Activated B cell treated with CpG ODN at 0.5 μM for 24 hours (primary cell): ENCODE measurements around the gene CLSTN1. TPM values are rescaled to one million over a fixed set of nuclear protein-coding genes. Genes with fewer than 3 reads are reported as not detected.

ENCODE experiments used
- ATAC-seq: fragments of 200-7000 bp; cut with Tn5 transposase; one replicate; pipeline ENCODE4 v1.10.0; 2021; ENCODE audit warnings: low read depth, mild to moderate bottlenecking, moderate library complexity
- CTCF ChIA-PET: fragments of 350-600 bp; sonication (Branson Sonifier 250); formaldehyde crosslinking; loops from one replicate; lab custom pipeline; 2021; ENCODE audit warnings: antibody characterized with exemption; lab: Charles Lee
- POLR2A ChIA-PET: fragments of 350-600 bp; sonication (Branson Sonifier 250); formaldehyde crosslinking; loops from one replicate; lab custom pipeline; 2021; ENCODE audit warnings: antibody characterized with exemption; lab: Charles Lee
- DNase-seq: peaks from one replicate; pipeline ENCODE4 v3.0.0; 2022
- H3K27ac Mint-ChIP-seq: one replicate; pipeline ENCODE4 v1.8.0; 2020; ENCODE audit warnings: mixed read lengths
- H3K27me3 Mint-ChIP-seq: one replicate; pipeline ENCODE4 v1.8.0; 2021; ENCODE audit warnings: mixed read lengths
- H3K36me3 Mint-ChIP-seq: one replicate; pipeline ENCODE4 v1.8.0; 2021; ENCODE audit warnings: low read depth, mixed read lengths
- H3K4me1 Mint-ChIP-seq: one replicate; pipeline ENCODE4 v1.8.0; 2021; ENCODE audit warnings: mixed read lengths
- H3K4me3 Mint-ChIP-seq: one replicate; pipeline ENCODE4 v1.8.0; 2020; ENCODE audit warnings: mild to moderate bottlenecking, mixed read lengths
- H3K9me3 Mint-ChIP-seq: one replicate; pipeline ENCODE4 v1.8.0; 2020; ENCODE audit warnings: mixed read lengths
- intact Hi-C: fragments of 100-400 bp; cut with micrococcal nuclease; formaldehyde crosslinking; loops from one replicate; pipeline ENCODE4 v1.15.1; 2024
- total RNA-seq: library from RNA; stranded (reverse); gene quantifications from 2 replicates; pipeline ENCODE4 v1.2.3, GENCODE V29; 2022
- TF ChIP-seq, protein P1 (sequence below): fragments of 200-600 bp; IDR thresholded peaks from one replicate; pipeline ENCODE4 v1.8.0; 2022; ENCODE audit warnings: antibody characterized with exemption, mild to moderate bottlenecking

Gene CLSTN1
- total RNA-seq, 1 donor from 2014 or later = 50.7 TPM

DNA sequence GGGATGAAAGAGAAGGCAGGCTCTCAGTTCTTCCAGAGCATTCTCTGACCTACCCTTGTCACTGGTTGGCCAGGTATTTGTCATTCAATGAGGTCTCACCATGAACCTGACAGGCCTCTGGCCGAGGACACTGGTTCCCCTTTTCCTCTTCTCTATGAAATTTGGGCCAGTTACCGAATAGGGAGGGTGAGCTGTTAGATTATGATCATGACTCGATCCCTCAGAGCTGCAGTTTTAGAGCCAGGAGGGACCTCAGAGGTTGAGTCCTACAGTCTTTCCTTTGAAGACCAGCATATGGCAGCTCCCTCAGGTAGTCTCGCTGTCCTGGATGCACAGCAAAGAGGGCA lies 29.5 kb upstream of the CLSTN1 start:
- intact Hi-C loops = loop anchor here (5.0 kb wide), 1 partner anchor 226 kb away; no protein-coding TSS in a partner anchor

DNA sequence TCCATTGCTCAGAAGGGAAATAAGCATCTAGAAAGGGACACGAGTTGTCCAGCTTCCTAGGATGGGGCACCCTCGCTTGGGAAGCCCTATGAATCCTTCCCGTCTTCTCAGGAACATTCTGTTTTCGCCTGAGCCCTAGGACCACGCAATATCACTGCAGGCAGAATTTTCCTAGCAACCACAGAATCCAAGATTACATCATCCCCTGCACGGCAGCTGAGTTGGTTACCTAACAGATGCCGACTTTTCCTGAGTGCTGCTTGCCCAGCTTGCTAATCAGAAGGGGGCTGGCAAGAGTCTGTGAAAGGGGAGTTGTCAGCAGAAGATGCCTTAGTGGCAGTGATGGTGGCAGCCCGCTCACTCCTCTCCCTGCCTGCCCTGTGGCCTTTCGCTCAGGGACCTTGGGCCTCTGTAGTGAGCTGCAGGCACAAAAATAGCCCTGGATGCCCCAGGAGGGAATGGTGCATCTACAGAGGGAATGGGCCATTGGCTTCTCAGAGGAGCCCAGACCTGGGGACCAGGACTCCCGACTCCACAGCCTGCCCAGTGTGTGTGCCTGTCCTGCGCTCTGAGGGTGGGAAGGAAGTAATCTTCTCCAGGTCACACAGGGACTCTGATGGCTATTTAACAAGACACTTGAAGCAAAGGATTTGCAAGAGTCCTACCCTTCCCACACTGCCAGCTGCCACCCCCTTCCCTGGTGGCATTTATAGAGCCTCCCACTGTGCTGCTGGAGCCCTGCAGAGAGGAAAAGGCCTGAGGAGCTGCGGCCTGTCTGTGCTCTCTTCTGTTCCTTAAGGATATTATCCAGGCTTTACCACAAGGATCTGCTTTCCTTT lies 28.9 kb upstream of the CLSTN1 start:
- ChIA-PET POLR2A (interaction anchor here (0.6 kb wide), 1 partner anchor 312 kb away, joined by 4 read pairs; no protein-coding TSS in a partner anchor), CTCF (interaction anchor here (1.5 kb wide), 1 partner anchor 67 kb away, joined by 6 read pairs; no protein-coding TSS in a partner anchor)
- Mint-ChIP-seq H3K27ac (no peak overlapping the region), H3K4me3 (no peak overlapping the region), H3K9me3 (peaks cover 5% of the 10 kb centered on the region), H3K4me1 (peaks cover 31% of the 10 kb centered on the region), H3K36me3 (peaks cover 8% of the 10 kb centered on the region), H3K27me3 (no peaks in the 10 kb centered on the region)
- DNase-seq (no peak), ATAC-seq (no peak)
- TF ChIP-seq, protein P1, sequence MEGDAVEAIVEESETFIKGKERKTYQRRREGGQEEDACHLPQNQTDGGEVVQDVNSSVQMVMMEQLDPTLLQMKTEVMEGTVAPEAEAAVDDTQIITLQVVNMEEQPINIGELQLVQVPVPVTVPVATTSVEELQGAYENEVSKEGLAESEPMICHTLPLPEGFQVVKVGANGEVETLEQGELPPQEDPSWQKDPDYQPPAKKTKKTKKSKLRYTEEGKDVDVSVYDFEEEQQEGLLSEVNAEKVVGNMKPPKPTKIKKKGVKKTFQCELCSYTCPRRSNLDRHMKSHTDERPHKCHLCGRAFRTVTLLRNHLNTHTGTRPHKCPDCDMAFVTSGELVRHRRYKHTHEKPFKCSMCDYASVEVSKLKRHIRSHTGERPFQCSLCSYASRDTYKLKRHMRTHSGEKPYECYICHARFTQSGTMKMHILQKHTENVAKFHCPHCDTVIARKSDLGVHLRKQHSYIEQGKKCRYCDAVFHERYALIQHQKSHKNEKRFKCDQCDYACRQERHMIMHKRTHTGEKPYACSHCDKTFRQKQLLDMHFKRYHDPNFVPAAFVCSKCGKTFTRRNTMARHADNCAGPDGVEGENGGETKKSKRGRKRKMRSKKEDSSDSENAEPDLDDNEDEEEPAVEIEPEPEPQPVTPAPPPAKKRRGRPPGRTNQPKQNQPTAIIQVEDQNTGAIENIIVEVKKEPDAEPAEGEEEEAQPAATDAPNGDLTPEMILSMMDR = no peak
- intact Hi-C loops = loop anchor here (5.0 kb wide), 1 partner anchor 225 kb away; no protein-coding TSS in a partner anchor

More for the DNA sequence above, 29.5 kb upstream of the CLSTN1 start:
- H3K9me3 Mint-ChIP-seq = peaks cover 5% of the 10 kb centered on the region
- H3K4me1 Mint-ChIP-seq = peaks cover 25% of the 10 kb centered on the region
- ATAC-seq (no peak), DNase-seq (no peak)
- no peak overlapping the region for H3K27ac Mint-ChIP-seq
- CTCF ChIA-PET = interaction anchor here (1.5 kb wide), 1 partner anchor 68 kb away, joined by 6 read pairs; no protein-coding TSS in a partner anchor
- POLR2A ChIA-PET = no interaction called here
- H3K36me3 Mint-ChIP-seq = peaks cover 8% of the 10 kb centered on the region
- TF ChIP-seq, protein P1 = no peak
- no peak overlapping the region for H3K4me3 Mint-ChIP-seq
- no peaks in the 10 kb centered on the region for H3K27me3 Mint-ChIP-seq

DNA sequence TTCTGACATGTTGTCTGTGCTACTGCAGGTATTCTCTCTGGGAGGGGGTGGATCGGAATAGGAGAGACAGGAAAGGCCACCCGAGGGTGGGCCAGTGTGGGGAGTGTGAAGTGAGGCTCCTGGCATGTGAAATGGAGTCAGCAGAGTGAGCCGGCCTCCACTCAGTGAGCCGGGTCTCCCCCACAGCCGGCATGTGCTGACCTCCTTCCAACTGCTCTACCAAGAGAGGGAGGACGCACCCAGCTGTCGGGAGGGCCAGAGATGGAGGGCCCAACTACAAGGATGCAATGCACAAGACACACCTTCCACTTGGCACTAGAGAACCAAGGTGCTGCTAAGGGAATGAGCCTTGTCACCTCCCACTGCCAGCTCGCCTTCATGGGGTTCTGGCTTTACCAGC lies 28.2 kb upstream of the CLSTN1 start:
- H3K27me3 Mint-ChIP-seq = no peaks in the 10 kb centered on the region
- POLR2A ChIA-PET = no interaction called here

DNA sequence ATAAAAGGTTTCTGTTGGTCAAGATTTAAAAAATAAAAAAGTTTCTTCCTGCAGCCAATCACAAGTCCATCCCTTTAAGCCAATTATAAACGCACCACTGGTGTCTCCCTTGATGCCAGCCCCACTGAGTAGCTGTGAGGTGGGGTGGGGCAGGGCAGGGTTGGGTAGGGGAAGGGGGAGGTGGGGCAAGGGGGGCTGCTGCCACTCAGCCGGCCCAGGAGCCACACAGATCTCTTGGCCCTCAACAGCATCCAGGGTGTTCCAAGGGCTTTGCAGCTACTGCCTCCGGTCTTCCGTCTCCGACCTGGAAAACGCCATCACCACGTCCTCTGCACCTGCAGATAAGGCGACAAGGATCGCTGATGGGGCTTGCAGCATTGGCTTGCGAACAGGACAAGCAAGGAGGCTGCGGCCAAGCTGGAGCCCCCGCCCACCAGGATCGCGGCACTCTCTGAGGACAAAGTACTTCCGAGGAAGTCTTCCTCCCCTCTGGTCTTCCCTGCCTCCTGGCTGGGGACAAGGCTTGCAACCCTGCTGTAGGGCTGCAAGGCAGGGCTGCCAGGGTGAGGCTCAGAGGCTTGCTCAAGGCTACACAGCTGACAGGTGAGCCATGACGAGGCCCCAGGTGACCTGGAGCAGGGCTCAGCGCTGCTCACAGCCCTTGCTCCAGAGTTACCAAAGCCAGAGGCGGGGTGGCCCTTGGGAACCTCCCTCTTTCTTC lies 26.8 kb upstream of the CLSTN1 start:
- intact Hi-C loops = loop anchor here (2.0 to 5.0 kb wide), 2 partner anchors 28 to 223 kb away; partner anchors contain the start of gene CLSTN1
- Mint-ChIP-seq H3K27ac (peak overlapping the region; percentile 82), H3K4me3 (peak overlapping the region; percentile 88), H3K4me1 (peaks cover 31% of the 10 kb centered on the region), H3K27me3 (no peaks in the 10 kb centered on the region), H3K9me3 (peaks cover 5% of the 10 kb centered on the region), H3K36me3 (peaks cover 8% of the 10 kb centered on the region)
- ATAC-seq = peak; percentile 73
- POLR2A ChIA-PET = interaction anchor here (1.0 to 1.8 kb wide), 4 partner anchors 25 to 224 kb away, joined by 3 to 7 read pairs (median 6); no protein-coding TSS in a partner anchor
- CTCF ChIA-PET = interaction anchor here (0.8 to 2.4 kb wide), 4 partner anchors 66 to 360 kb away, joined by 3 to 9 read pairs (median 5); no protein-coding TSS in a partner anchor
- no peak for DNase-seq
- TF ChIP-seq, protein P1 = no peak

More for the DNA sequence above, 28.2 kb upstream of the CLSTN1 start:
- Mint-ChIP-seq H3K9me3 (peaks cover 5% of the 10 kb centered on the region), H3K36me3 (peaks cover 8% of the 10 kb centered on the region), H3K27ac (no peak overlapping the region), H3K4me1 (peaks cover 31% of the 10 kb centered on the region), H3K4me3 (peak overlapping the region; percentile 2)
- DNase-seq (no peak), ATAC-seq (no peak)
- intact Hi-C loops = loop anchor here (5.0 kb wide), 1 partner anchor 225 kb away; no protein-coding TSS in a partner anchor
- CTCF ChIA-PET = no interaction called here
- TF ChIP-seq, protein P1 = no peak
